MCF 10A (cell line): ENCODE measurements around the gene RBM39. TPM values are rescaled to one million over a fixed set of nuclear protein-coding genes. Genes with fewer than 3 reads are reported as not detected.
"Not testable (repeated sequence)": the region's sequence is repeated elsewhere in the genome, so short reads cannot be mapped to it uniquely, and the experiment has no call there.

ENCODE experiments used
- BruUV-seq: library from RNA; stranded (reverse); fragments of 400-500 nt; replicated peaks from 2 replicates; lab custom pipeline; 2021; lab: Mats Ljungman, UMichigan
- CTCF ChIA-PET: fragments of 300-600 bp; sonication (Branson Sonifier 250); formaldehyde crosslinking; extraction: SDS; loops from one replicate; lab custom pipeline; 2021; ENCODE audit warnings: antibody characterized with exemption, inconsistent platforms; lab: Yijun Ruan, JAX
- POLR2A ChIA-PET: fragments of 300-600, 350-650 bp; sonication (Branson Sonifier 250); formaldehyde crosslinking; extraction: SDS; loops from one replicate; lab custom pipeline; 2020; ENCODE audit warnings: antibody characterized with exemption, inconsistent platforms; lab: Yijun Ruan, JAX
- DNase-seq: peaks from one replicate; pipeline ENCODE4 v3.0.0-alpha.2; 2018; ENCODE audit not compliant: unreplicated experiment
- H3K27ac Mint-ChIP-seq: one replicate; pipeline ENCODE4 v1.8.0; 2022; ENCODE audit warnings: mild to moderate bottlenecking, low read depth, mixed read lengths; ENCODE audit not compliant: unreplicated experiment
- H3K27me3 Mint-ChIP-seq: one replicate; pipeline ENCODE4 v1.8.0; 2022; ENCODE audit warnings: mixed read lengths; ENCODE audit not compliant: insufficient read depth, unreplicated experiment
- H3K36me3 Mint-ChIP-seq: one replicate; pipeline ENCODE4 v1.8.0; 2022; ENCODE audit warnings: mild to moderate bottlenecking, moderate library complexity, mixed read lengths; ENCODE audit not compliant: insufficient read depth, unreplicated experiment
- H3K4me1 Mint-ChIP-seq: one replicate; pipeline ENCODE4 v1.8.0; 2022; ENCODE audit warnings: mixed read lengths; ENCODE audit not compliant: insufficient read depth, unreplicated experiment
- H3K4me3 Mint-ChIP-seq: one replicate; pipeline ENCODE4 v1.8.0; 2022; ENCODE audit warnings: mild to moderate bottlenecking, moderate library complexity, mixed read lengths; ENCODE audit not compliant: unreplicated experiment
- H3K9me3 Mint-ChIP-seq: one replicate; pipeline ENCODE4 v1.8.0; 2022; ENCODE audit warnings: mixed read lengths; ENCODE audit not compliant: unreplicated experiment
- intact Hi-C: fragments of 100-400 bp; cut with micrococcal nuclease; formaldehyde crosslinking; loops from 2 replicates; pipeline ENCODE4 v1.14.1; 2022
- total RNA-seq: library from RNA; stranded (reverse); gene quantifications from 2 replicates; pipeline ENCODE4 v1.2.3, GENCODE V29; 2022
- TF ChIP-seq, protein P1 (sequence below): fragments of 200-600 bp; IDR thresholded peaks from one replicate; pipeline ENCODE4 v1.8.0; 2022; ENCODE audit warnings: antibody characterized with exemption, mild to moderate bottlenecking; ENCODE audit not compliant: unreplicated experiment

RBM39 gene
- total RNA-seq, 1 experiment from 2014 or later, result 438 TPM

DNA sequence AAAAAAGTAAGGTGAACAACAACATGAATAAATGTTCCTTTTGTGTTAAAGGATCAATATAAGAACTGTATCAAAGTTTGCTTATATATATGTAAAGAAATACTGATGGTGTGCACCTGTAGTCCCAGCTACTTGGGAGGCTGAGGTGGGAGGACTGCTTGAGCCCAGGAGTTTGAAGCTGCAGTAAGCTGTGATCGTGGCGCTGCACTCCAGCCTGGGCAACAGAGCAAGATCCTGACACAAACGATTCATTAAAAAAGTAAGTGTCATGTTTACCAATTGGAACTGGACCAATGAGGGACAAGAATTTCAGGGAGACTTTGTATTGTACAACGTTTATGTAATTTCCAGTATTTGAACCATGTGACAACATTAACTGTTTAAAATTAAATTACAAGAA lies 24.8 kb upstream of the RBM39 start:
- Mint-ChIP-seq H3K36me3 (no peaks in the 10 kb centered on the region), H3K4me1 (peaks cover 26% of the 10 kb centered on the region), H3K9me3 (no peaks in the 10 kb centered on the region), H3K4me3 (no peak overlapping the region), H3K27me3 (no peaks in the 10 kb centered on the region), H3K27ac (no peak overlapping the region)
- no TSS peak for BruUV-seq
- ChIA-PET POLR2A (interaction anchor here (12.5 kb wide), 1 partner anchor 23 kb away, joined by 617 read pairs; the partner anchor contains the start of gene RBM39), CTCF (interaction anchor here (0.7 to 5.0 kb wide), 3 partner anchors 23 to 122 kb away, joined by 3 to 49 read pairs (median 3); partner anchors contain the start of gene RBM39)
- intact Hi-C loops, result no loop called here
- TF ChIP-seq, protein P1, sequence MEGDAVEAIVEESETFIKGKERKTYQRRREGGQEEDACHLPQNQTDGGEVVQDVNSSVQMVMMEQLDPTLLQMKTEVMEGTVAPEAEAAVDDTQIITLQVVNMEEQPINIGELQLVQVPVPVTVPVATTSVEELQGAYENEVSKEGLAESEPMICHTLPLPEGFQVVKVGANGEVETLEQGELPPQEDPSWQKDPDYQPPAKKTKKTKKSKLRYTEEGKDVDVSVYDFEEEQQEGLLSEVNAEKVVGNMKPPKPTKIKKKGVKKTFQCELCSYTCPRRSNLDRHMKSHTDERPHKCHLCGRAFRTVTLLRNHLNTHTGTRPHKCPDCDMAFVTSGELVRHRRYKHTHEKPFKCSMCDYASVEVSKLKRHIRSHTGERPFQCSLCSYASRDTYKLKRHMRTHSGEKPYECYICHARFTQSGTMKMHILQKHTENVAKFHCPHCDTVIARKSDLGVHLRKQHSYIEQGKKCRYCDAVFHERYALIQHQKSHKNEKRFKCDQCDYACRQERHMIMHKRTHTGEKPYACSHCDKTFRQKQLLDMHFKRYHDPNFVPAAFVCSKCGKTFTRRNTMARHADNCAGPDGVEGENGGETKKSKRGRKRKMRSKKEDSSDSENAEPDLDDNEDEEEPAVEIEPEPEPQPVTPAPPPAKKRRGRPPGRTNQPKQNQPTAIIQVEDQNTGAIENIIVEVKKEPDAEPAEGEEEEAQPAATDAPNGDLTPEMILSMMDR, result no peak
- no peak for DNase-seq

DNA sequence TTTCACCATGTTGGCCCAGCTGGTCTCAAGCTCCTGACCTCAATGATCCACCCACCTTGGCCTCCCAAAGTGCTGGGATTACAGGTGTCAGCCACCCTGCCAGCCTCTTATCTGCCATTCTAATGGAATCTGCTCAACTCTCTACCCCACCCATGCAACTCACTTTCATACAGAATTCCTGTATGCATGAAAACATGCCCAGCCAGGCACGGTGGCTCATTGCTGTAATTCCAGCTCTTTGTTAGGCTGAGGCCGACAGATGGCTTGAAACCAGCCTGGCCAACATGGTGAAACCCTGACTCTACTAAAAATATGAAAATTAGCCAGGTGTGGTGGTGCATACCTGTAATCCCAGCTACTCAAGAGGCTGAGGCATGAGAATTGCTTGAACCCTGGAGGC lies 22.9 kb upstream of the RBM39 start:
- POLR2A ChIA-PET, result interaction anchor here (0.7 to 12.5 kb wide), 3 partner anchors 9 to 21 kb away, joined by 3 to 617 read pairs (median 5); partner anchors contain the start of gene RBM39
- peaks cover 17% of the 10 kb centered on the region for H3K4me1 Mint-ChIP-seq
- not testable (repeated sequence) for H3K27me3 Mint-ChIP-seq

DNA sequence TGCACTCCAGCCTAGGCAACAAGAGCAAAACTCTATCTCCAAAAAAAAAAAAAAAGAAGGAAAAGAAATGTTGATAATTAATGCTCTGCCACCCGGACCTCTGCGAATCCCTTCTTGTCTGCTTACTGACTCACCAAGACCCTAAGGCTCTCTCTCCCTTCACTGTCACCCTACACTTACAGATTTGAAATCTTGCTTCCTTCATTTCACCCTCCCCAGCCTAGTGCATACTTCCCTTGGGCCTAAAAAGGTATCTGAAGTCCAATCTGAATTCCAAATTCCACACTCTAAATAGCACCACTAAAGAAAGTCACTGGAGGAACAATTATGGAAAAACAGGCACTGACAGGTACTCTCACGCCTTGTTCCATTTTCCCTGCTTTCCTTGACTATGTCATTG lies 20.4 kb upstream of the RBM39 start:
- POLR2A ChIA-PET, result interaction anchor here (12.5 kb wide), 1 partner anchor 19 kb away, joined by 617 read pairs; the partner anchor contains the start of gene RBM39
- no peaks in the 10 kb centered on the region for H3K27me3 Mint-ChIP-seq
- intact Hi-C loops, result no loop called here
- TF ChIP-seq, protein P1, result no peak
- H3K36me3 Mint-ChIP-seq, result no peaks in the 10 kb centered on the region
- no TSS peak for BruUV-seq
- no peak for DNase-seq
- peaks cover 1% of the 10 kb centered on the region for H3K4me1 Mint-ChIP-seq
- H3K27ac Mint-ChIP-seq, result no peak overlapping the region
- H3K4me3 Mint-ChIP-seq, result no peak overlapping the region
- no peaks in the 10 kb centered on the region for H3K9me3 Mint-ChIP-seq
- CTCF ChIA-PET, result interaction anchor here (0.5 to 0.7 kb wide), 3 partner anchors 15 to 127 kb away, joined by 3 to 4 read pairs (median 3); no protein-coding TSS in a partner anchor

More for the DNA sequence above, 22.9 kb upstream of the RBM39 start:
- H3K4me3 Mint-ChIP-seq, H3K9me3 Mint-ChIP-seq, H3K27ac Mint-ChIP-seq, intact Hi-C loops, H3K36me3 Mint-ChIP-seq, BruUV-seq, DNase-seq: not testable (repeated sequence)
- CTCF ChIA-PET, result interaction anchor here (0.7 kb wide), 2 partner anchors 15 to 119 kb away, joined by 3 read pairs; no protein-coding TSS in a partner anchor

DNA sequence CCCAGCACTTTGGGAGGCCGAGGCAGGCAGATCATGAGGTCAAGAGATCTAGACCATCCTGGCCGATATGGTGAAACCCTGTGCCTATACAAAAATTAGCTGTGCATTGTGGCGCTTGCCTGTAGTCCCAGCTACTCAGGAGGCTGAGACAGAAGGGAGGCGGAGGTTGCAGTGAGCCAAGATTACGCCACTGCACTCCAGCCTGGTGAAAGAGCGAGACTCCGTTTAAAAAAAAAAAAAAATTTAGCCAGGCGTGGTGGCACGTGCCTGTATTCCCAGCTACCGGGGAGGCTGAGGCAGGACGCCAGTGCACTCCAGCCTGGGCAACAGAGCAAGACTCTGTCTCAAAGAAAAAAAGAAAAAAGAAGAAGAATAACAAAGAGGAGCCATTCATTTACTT lies 19.5 kb upstream of the RBM39 start:
- DNase-seq, H3K36me3 Mint-ChIP-seq, H3K9me3 Mint-ChIP-seq, H3K27ac Mint-ChIP-seq, intact Hi-C loops, BruUV-seq, H3K27me3 Mint-ChIP-seq, H3K4me3 Mint-ChIP-seq, H3K4me1 Mint-ChIP-seq: not testable (repeated sequence)
- CTCF ChIA-PET, result interaction anchor here (0.7 kb wide), 1 partner anchor 33 kb away, joined by 3 read pairs; no protein-coding TSS in a partner anchor
- POLR2A ChIA-PET, result interaction anchor here (0.9 to 12.5 kb wide), 2 partner anchors 10 to 18 kb away, joined by 3 to 617 read pairs; partner anchors contain the start of genes PHF20 and RBM39

DNA sequence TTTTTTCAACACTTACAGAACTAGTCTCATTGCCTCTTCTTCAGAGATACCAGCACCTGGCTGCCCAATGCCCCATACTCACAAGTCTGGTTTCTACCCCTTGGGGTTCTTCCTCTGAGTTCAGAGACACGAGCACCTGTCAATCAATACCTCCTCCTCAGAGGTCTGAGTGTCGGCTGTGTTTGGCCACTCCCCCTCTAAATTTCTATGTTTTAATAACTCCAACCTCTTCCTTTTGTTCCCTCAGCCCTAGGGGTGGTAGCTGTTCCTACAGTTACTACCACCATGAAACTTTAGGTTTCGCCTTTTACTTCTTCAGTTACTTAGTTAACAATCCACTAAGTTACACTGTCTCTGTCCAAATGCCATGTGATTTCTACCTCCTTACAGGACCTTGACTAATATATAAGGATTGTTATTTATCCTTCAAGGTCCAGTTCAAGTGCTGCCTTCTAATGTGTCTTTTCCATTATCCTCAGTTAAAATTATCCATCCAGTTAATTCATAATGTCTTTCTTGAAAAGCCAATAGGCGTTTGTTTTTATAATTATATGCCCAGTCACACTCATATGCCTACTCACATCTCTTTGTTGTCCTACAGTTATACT lies 15.1 kb upstream of the RBM39 start:
- DNase-seq, result no peak
- Mint-ChIP-seq H3K4me1 (peaks cover 13% of the 10 kb centered on the region), H3K9me3 (no peaks in the 10 kb centered on the region), H3K4me3 (no peak overlapping the region), H3K36me3 (no peaks in the 10 kb centered on the region), H3K27me3 (no peaks in the 10 kb centered on the region), H3K27ac (no peak overlapping the region)
- BruUV-seq, result no TSS peak
- intact Hi-C loops, result no loop called here
- POLR2A ChIA-PET, result interaction anchor here (1.9 to 2.3 kb wide), 3 partner anchors 11 to 15 kb away, joined by 7 to 12 read pairs (median 8); partner anchors contain the start of genes PHF20 and RBM39
- CTCF ChIA-PET, result interaction anchor here (1.1 kb wide), 1 partner anchor 12 kb away, joined by 3 read pairs; no protein-coding TSS in a partner anchor
- TF ChIP-seq, protein P1, result no peak
